B cell (primary cell): ENCODE results near the gene INTS7. TPM values are rescaled to one million over a fixed set of nuclear protein-coding genes. Genes with fewer than 3 reads are reported as not detected.

Experiments used
- ATAC-seq: fragments of 200-7000 bp; cut with Tn5 transposase; one replicate; pipeline ENCODE4 v1.10.0; 2021; ENCODE audit warnings: low read depth, mild to moderate bottlenecking, moderate number of reproducible peaks, moderate library complexity
- CTCF ChIA-PET: fragments of 350-600 bp; sonication (Branson Sonifier 250); formaldehyde crosslinking; loops from one replicate; lab custom pipeline; 2021; ENCODE audit warnings: antibody characterized with exemption, inconsistent platforms; lab: Charles Lee
- POLR2A ChIA-PET: fragments of 350-600 bp; sonication (Branson Sonifier 250); formaldehyde crosslinking; loops from one replicate; lab custom pipeline; 2021; ENCODE audit warnings: antibody characterized with exemption; lab: Charles Lee
- DNase-seq: peaks from one replicate; pipeline ENCODE4 v3.0.0; 2013
- H2AFZ ChIP-seq: 2 replicates; pipeline ENCODE4 v1.6.1; 2012; ENCODE audit warnings: mild to moderate bottlenecking, low read depth, low read length; ENCODE audit not compliant: insufficient read depth, poor library complexity, severe bottlenecking
- H3K27ac ChIP-seq, 2 donors: 1 replicate in 1 of 2; 2 replicates in 1 of 2; pipeline ENCODE4 v1.5.1; 2012 to 2013; ENCODE audit warnings: low read length in 2 of 2, mild to moderate bottlenecking in 2 of 2, moderate library complexity in 1 of 2
- H3K27me3 ChIP-seq, 4 experiments: fragments of 200-600 bp in 1 of 4; sonication (generic) in 1 of 4; replicated peaks in 1 of 4; 1 replicate in 2 of 4; 2 replicates in 2 of 4; pipeline versions ENCODE4 v1.6.1 to v1.7.0; 2013 to 2016; ENCODE audit warnings: low read length in 3 of 4, mild to moderate bottlenecking in 2 of 4, mixed read lengths in 1 of 4, moderate library complexity in 1 of 4; ENCODE audit not compliant: insufficient read depth in 4 of 4, control insufficient read depth in 3 of 4; ENCODE audit errors: control extremely low read depth in 1 of 4
- H3K36me3 ChIP-seq, 2 experiments: replicated peaks in 1 of 2; 1 replicate in 1 of 2; 2 replicates in 1 of 2; pipeline versions ENCODE4 v1.6.1 to v1.7.1; 2013; ENCODE audit warnings: low read length in 1 of 2; ENCODE audit not compliant: insufficient read depth in 2 of 2, control insufficient read depth in 1 of 2; ENCODE audit errors: control extremely low read depth in 1 of 2, extremely low read depth in 1 of 2
- H3K4me1 ChIP-seq, 2 donors: fragments of 200-600 bp in 1 of 2; sonication (generic) in 1 of 2; 1 replicate in 1 of 2; 2 replicates in 1 of 2; pipeline versions ENCODE4 v1.5.1 to v1.6.1; 2013 to 2017; ENCODE audit warnings: low read length in 2 of 2; ENCODE audit not compliant: control insufficient read depth in 2 of 2, insufficient read depth in 2 of 2
- H3K4me2 ChIP-seq: replicated peaks from 2 replicates; pipeline ENCODE3; 2012; ENCODE audit warnings: mild to moderate bottlenecking, low read depth, low read length; ENCODE audit not compliant: poor library complexity, severe bottlenecking
- H3K4me3 ChIP-seq, 5 experiments: fragments of 200-600 bp in 1 of 5; sonication (generic) in 1 of 5; 1 replicate in 3 of 5; 2 replicates in 2 of 5; pipeline versions ENCODE4 v1.5.1 to v1.7.0; 2011 to 2016; ENCODE audit warnings: low read length in 4 of 5, mild to moderate bottlenecking in 4 of 5, low read depth in 2 of 5, control low read depth in 1 of 5, moderate library complexity in 1 of 5; ENCODE audit not compliant: insufficient read depth in 1 of 5; ENCODE audit errors: control extremely low read depth in 1 of 5, extremely low read depth in 1 of 5
- H3K79me2 ChIP-seq: fragments of 200-600 bp; sonication (generic); one replicate; pipeline ENCODE4 v1.6.0; 2016; ENCODE audit warnings: low read length; ENCODE audit not compliant: control insufficient read depth, insufficient read depth
- H3K9ac ChIP-seq: fragments of 200-600 bp; sonication (generic); 2 replicates; pipeline ENCODE4 v1.6.1; 2017; ENCODE audit warnings: mild to moderate bottlenecking, low read length, moderate library complexity
- H3K9me3 ChIP-seq, 3 donors: one replicate each; pipeline versions ENCODE4 v1.6.1 to v1.7.1; 2013; ENCODE audit warnings: low read length in 2 of 3; ENCODE audit not compliant: control insufficient read depth in 2 of 3, insufficient read depth in 1 of 3; ENCODE audit errors: control extremely low read depth in 1 of 3
- H4K20me1 ChIP-seq: 2 replicates; pipeline ENCODE4 v1.6.0; 2012; ENCODE audit warnings: mild to moderate bottlenecking, low read length; ENCODE audit not compliant: insufficient read depth, control insufficient read depth, poor library complexity, severe bottlenecking
- H3K27ac Mint-ChIP-seq: one replicate; pipeline ENCODE4 v1.8.0; 2021; ENCODE audit warnings: mixed read lengths
- H3K27me3 Mint-ChIP-seq: one replicate; pipeline ENCODE4 v1.8.0; 2021; ENCODE audit warnings: mixed read lengths
- H3K4me1 Mint-ChIP-seq: one replicate; pipeline ENCODE4 v1.8.0; 2021; ENCODE audit warnings: mixed read lengths
- H3K4me3 Mint-ChIP-seq: one replicate; pipeline ENCODE4 v1.8.0; 2021; ENCODE audit warnings: mixed read lengths
- H3K9me3 Mint-ChIP-seq: one replicate; pipeline ENCODE4 v1.8.0; 2022; ENCODE audit warnings: mixed read lengths; ENCODE audit not compliant: insufficient read depth
- EZH2 ChIP-seq: IDR thresholded peaks from 2 replicates; pipeline ENCODE4 v1.6.1; 2012; ENCODE audit warnings: borderline replicate concordance, low read depth, mild to moderate bottlenecking, moderate library complexity, low read length; ENCODE audit not compliant: insufficient read depth, poor library complexity, severe bottlenecking
- WGBS: methylation state at CpG from one replicate; pipeline ENCODE4 v1.1.5; 2013; ENCODE audit warnings: missing lambda C conversion rate; ENCODE audit not compliant: insufficient coverage; 5-methylcytosine and 5-hydroxymethylcytosine counted together
- intact Hi-C: fragments of 100-400 bp; cut with micrococcal nuclease; formaldehyde crosslinking; loops from one replicate; pipeline ENCODE4 v1.10.0; 2022
- polyA plus RNA-seq: library from polyadenylated mRNA; depleted of rRNA; stranded (reverse); fragments of >200 nt; gene quantifications from 2 replicates; pipeline ENCODE4 v1.2.3, GENCODE V29; 2012
- total RNA-seq, 2 donors: library from RNA; stranded (reverse); fragments of 120-200 nt in 1 of 2; gene quantifications; 1 replicate in 1 of 2; 2 replicates in 1 of 2; pipeline versions ENCODE4 v1.2.3 to v1.2.4, GENCODE V29; 2013 to 2022
- TF ChIP-seq, protein P1 (sequence below): fragments of 200-600 bp; IDR thresholded peaks from one replicate; pipeline ENCODE4 v1.8.0; 2022; ENCODE audit warnings: antibody characterized with exemption, mild to moderate bottlenecking

Gene INTS7
- total and polyA plus RNA-seq, 2 donors (not counting 1 experiment from before 2014, with no cell fraction given), result 8.3 to 19.2 TPM

DNA sequence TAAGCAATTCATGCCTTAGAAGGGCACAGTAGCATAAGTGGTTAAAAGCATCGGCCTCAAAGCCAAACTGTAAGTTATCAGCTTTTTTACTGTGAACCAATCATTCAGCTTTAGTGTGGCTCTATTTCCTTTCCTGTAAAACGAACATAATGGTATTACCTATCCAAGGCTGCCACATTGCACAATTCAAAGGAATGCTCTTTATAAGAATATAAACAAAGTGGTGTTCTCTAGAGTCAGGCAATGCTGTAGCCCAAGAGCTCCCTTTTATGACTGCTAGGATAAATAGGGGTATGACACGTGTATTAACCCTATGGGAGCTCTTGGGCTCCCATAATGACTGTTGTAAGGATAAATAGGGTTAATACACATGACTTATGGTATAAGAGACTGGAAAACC lies 25.4 kb downstream of the INTS7 start:
- Histone ChIP-seq H4K20me1 (no peaks in the 10 kb centered on the region), H3K27me3 (no peaks in the 10 kb centered on the region), H3K9ac (no peak overlapping the region), H3K27ac (no peak overlapping the region), H3K79me2 (no peaks in the 10 kb centered on the region), H3K36me3 (peaks cover 7 to 12% of the 10 kb centered on the region in 2 experiments), H3K4me3 (no peak overlapping the region), H3K4me2 (no peak overlapping the region), H2AFZ (no peak overlapping the region), H3K4me1 (no peaks in the 10 kb centered on the region), H3K9me3 (peaks cover 0 to 5% (median 0%) of the 10 kb centered on the region in 3 donors)
- Mint-ChIP-seq H3K9me3 (no peaks in the 10 kb centered on the region), H3K27ac (no peak overlapping the region), H3K27me3 (no peaks in the 10 kb centered on the region), H3K4me3 (no peak overlapping the region), H3K4me1 (no peaks in the 10 kb centered on the region)
- intact Hi-C loops, result no loop called here
- no peak for ATAC-seq
- POLR2A ChIA-PET, result no interaction called here
- TF ChIP-seq EZH2, result no peak
- TF ChIP-seq, protein P1, sequence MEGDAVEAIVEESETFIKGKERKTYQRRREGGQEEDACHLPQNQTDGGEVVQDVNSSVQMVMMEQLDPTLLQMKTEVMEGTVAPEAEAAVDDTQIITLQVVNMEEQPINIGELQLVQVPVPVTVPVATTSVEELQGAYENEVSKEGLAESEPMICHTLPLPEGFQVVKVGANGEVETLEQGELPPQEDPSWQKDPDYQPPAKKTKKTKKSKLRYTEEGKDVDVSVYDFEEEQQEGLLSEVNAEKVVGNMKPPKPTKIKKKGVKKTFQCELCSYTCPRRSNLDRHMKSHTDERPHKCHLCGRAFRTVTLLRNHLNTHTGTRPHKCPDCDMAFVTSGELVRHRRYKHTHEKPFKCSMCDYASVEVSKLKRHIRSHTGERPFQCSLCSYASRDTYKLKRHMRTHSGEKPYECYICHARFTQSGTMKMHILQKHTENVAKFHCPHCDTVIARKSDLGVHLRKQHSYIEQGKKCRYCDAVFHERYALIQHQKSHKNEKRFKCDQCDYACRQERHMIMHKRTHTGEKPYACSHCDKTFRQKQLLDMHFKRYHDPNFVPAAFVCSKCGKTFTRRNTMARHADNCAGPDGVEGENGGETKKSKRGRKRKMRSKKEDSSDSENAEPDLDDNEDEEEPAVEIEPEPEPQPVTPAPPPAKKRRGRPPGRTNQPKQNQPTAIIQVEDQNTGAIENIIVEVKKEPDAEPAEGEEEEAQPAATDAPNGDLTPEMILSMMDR, result no peak
- CTCF ChIA-PET, result interaction anchor here (1.2 to 2.1 kb wide), 5 partner anchors 9 to 446 kb away, joined by 3 to 18 read pairs (median 5); no protein-coding TSS in a partner anchor
- no peak for DNase-seq
- WGBS, result 70% methylated on average over 2 of the region's 3 CpGs

DNA sequence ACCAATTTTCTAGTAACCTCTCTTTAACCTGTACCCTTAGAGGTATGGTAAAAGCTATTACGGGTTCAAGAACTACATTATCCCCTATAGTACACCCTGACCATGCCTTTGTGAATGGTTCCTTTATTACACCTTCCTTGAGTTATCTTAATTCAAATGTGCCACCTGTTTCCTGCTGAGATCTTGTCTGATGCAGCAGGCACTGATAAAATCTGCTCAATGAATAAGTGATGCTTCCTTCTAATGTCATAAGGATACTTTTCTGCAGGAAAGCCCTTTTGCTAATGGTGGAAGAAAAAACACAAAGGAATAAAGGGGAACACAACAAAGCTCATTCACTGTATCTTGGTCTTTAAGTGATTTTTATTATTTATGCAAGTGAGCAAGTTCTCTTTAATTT lies 25.8 kb downstream of the INTS7 start:
- H3K9me3 Mint-ChIP-seq, result no peaks in the 10 kb centered on the region
- no peak overlapping the region for H3K4me2 ChIP-seq
- no peaks in the 10 kb centered on the region for H3K27me3 ChIP-seq
- intact Hi-C loops, result no loop called here
- H3K79me2 ChIP-seq, result no peaks in the 10 kb centered on the region
- DNase-seq, result no peak
- CTCF ChIA-PET, result interaction anchor here (0.6 to 2.1 kb wide), 7 partner anchors 9 to 1635 kb away, joined by 3 to 18 read pairs (median 5); no protein-coding TSS in a partner anchor
- no peak overlapping the region for H3K9ac ChIP-seq
- H3K27ac Mint-ChIP-seq, result no peak overlapping the region
- no peak overlapping the region for H3K4me3 ChIP-seq
- H3K27ac ChIP-seq, result no peak overlapping the region
- H3K36me3 ChIP-seq, result peaks cover 10 to 12% of the 10 kb centered on the region in 2 experiments
- no peak overlapping the region for H2AFZ ChIP-seq
- TF ChIP-seq, protein P1, result no peak
- TF ChIP-seq EZH2, result no peak
- H3K4me1 Mint-ChIP-seq, result no peaks in the 10 kb centered on the region
- H3K4me3 Mint-ChIP-seq, result no peak overlapping the region
- peaks cover 0 to 2% (median 0%) of the 10 kb centered on the region in 3 donors for H3K9me3 ChIP-seq
- 100% methylated on average over 1 of the region's 1 CpG for WGBS
- H3K27me3 Mint-ChIP-seq, result no peaks in the 10 kb centered on the region
- no peaks in the 10 kb centered on the region for H3K4me1 ChIP-seq
- no peaks in the 10 kb centered on the region for H4K20me1 ChIP-seq
- POLR2A ChIA-PET, result no interaction called here
- no peak for ATAC-seq
